OCI-LY3 (cell line): ENCODE measurements around the gene OPCML.

ENCODE experiments used
- H2AFZ ChIP-seq: fragments of 200-600, 300-600 bp; shearing (Covaris generic); 2 replicates; pipeline ENCODE4 v1.6.0; 2014; ENCODE audit warnings: antibody characterized with exemption, low read depth, low read length
- H3K27ac ChIP-seq: fragments of 200-600, 300-600 bp; sonication (generic); 2 replicates; pipeline ENCODE4 v1.5.1; 2014; ENCODE audit warnings: mild to moderate bottlenecking, low read length, moderate library complexity, mixed read lengths
- H3K27me3 ChIP-seq: fragments of 200-600, 300-600 bp; sonication (generic); 2 replicates; pipeline ENCODE4 v1.6.1; 2014; ENCODE audit warnings: low read depth, low read length, mixed read lengths
- H3K36me3 ChIP-seq: fragments of 200-600, 300-600 bp; sonication (generic); replicated peaks from 2 replicates; pipeline ENCODE3; 2014; ENCODE audit warnings: low read depth, low read length, mixed read lengths
- H3K4me1 ChIP-seq: fragments of 300-600, 200-600 bp; sonication (generic); 2 replicates; pipeline ENCODE4 v1.6.1; 2014; ENCODE audit warnings: low read length, mixed read lengths
- H3K4me2 ChIP-seq: fragments of 200-600, 300-600 bp; sonication (generic); 2 replicates; pipeline ENCODE4 v1.6.1; 2014; ENCODE audit warnings: low read length, mixed read lengths
- H3K4me3 ChIP-seq: fragments of 300-600, 200-600 bp; sonication (generic); 2 replicates; pipeline ENCODE4 v1.5.1; 2014; ENCODE audit warnings: antibody characterized with exemption, mild to moderate bottlenecking, low read length, moderate library complexity
- H3K79me2 ChIP-seq: fragments of 300-600, 200-600 bp; shearing (Covaris generic); 2 replicates; pipeline ENCODE4 v1.6.1; 2014; ENCODE audit warnings: mild to moderate bottlenecking, low read length, mixed read lengths
- H3K9ac ChIP-seq: fragments of 300-600, 200-600 bp; shearing (Covaris generic); 2 replicates; pipeline ENCODE4 v1.6.0; 2014; ENCODE audit warnings: mild to moderate bottlenecking, low read length, moderate library complexity
- H3K9me3 ChIP-seq: fragments of 200-600, 300-600 bp; shearing (Covaris generic); 2 replicates; pipeline ENCODE4 v1.6.1; 2014; ENCODE audit warnings: low read length, mixed read lengths; ENCODE audit not compliant: insufficient read depth
- H4K20me1 ChIP-seq: fragments of 200-600, 300-600 bp; sonication (generic); 2 replicates; pipeline ENCODE4 v1.6.1; 2016; ENCODE audit warnings: low read length, mixed read lengths; ENCODE audit not compliant: insufficient read depth
- EZH2phosphoT487 ChIP-seq: fragments of 200-600 bp; shearing (Covaris generic); IDR thresholded peaks from 2 replicates; pipeline ENCODE4 v1.6.1; 2018; ENCODE audit warnings: antibody characterized with exemption, mixed run types, low read depth
- TF ChIP-seq, protein P1 (sequence below): fragments of 200-600, 300-600 bp; sonication (generic); IDR thresholded peaks from 2 replicates; pipeline ENCODE4 v1.5.1; 2014; ENCODE audit warnings: antibody characterized with exemption, low read length, low read depth

OPCML gene

DNA sequence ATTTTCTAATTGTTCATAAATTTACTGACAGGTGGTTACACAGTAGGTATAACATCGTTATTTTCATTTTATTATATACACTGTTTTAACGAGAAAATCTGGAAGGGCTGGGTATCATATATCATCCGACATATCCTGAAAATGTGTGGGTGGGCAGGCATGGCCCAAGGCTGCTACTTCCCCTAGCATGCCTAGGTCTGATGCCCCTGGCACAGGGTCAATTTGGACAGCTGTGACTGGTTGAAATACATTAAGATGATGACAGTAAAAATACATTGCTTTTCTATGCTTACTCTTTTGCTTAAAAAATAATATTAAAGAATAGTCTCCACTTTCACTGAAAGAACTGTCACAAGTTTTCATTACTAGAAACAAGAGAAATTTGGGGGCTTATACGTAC, 908.8 kb downstream of the OPCML start:
- H3K27ac ChIP-seq = no peak overlapping the region
- no peaks in the 10 kb centered on the region for H4K20me1 ChIP-seq
- H3K27me3 ChIP-seq = no peaks in the 10 kb centered on the region
- H2AFZ ChIP-seq = no peak overlapping the region
- no peaks in the 10 kb centered on the region for H3K79me2 ChIP-seq
- no peak overlapping the region for H3K4me2 ChIP-seq
- H3K9me3 ChIP-seq = no peaks in the 10 kb centered on the region
- TF ChIP-seq, protein P1, sequence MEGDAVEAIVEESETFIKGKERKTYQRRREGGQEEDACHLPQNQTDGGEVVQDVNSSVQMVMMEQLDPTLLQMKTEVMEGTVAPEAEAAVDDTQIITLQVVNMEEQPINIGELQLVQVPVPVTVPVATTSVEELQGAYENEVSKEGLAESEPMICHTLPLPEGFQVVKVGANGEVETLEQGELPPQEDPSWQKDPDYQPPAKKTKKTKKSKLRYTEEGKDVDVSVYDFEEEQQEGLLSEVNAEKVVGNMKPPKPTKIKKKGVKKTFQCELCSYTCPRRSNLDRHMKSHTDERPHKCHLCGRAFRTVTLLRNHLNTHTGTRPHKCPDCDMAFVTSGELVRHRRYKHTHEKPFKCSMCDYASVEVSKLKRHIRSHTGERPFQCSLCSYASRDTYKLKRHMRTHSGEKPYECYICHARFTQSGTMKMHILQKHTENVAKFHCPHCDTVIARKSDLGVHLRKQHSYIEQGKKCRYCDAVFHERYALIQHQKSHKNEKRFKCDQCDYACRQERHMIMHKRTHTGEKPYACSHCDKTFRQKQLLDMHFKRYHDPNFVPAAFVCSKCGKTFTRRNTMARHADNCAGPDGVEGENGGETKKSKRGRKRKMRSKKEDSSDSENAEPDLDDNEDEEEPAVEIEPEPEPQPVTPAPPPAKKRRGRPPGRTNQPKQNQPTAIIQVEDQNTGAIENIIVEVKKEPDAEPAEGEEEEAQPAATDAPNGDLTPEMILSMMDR = no peak
- TF ChIP-seq EZH2phosphoT487 = no peak
- no peaks in the 10 kb centered on the region for H3K36me3 ChIP-seq
- no peaks in the 10 kb centered on the region for H3K4me1 ChIP-seq
- no peak overlapping the region for H3K4me3 ChIP-seq
- no peak overlapping the region for H3K9ac ChIP-seq

- no peak overlapping the region for H3K27ac ChIP-seq
- no peaks in the 10 kb centered on the region for H3K27me3 ChIP-seq
- no peaks in the 10 kb centered on the region for H3K79me2 ChIP-seq
- H2AFZ ChIP-seq = no peak overlapping the region
- H3K4me2 ChIP-seq = no peak overlapping the region
- H4K20me1 ChIP-seq = no peaks in the 10 kb centered on the region
- no peaks in the 10 kb centered on the region for H3K36me3 ChIP-seq
- no peak overlapping the region for H3K4me3 ChIP-seq
- H3K4me1 ChIP-seq = no peaks in the 10 kb centered on the region
- H3K9me3 ChIP-seq = no peaks in the 10 kb centered on the region
- H3K9ac ChIP-seq = no peak overlapping the region
- TF ChIP-seq, protein P1 = no peak
- TF ChIP-seq EZH2phosphoT487 = no peak
Measured at GRCh38 chr11:132621976-132622580, 910.2 kb downstream of the OPCML start.

- Histone ChIP-seq H3K36me3 (no peaks in the 10 kb centered on the region), H3K27me3 (no peaks in the 10 kb centered on the region), H3K4me3 (no peak overlapping the region), H3K9me3 (no peaks in the 10 kb centered on the region), H3K4me2 (no peak overlapping the region), H4K20me1 (no peaks in the 10 kb centered on the region), H3K79me2 (no peaks in the 10 kb centered on the region), H3K4me1 (no peaks in the 10 kb centered on the region), H3K27ac (no peak overlapping the region), H3K9ac (no peak overlapping the region), H2AFZ (no peak overlapping the region)
- TF ChIP-seq, protein P1 = no peak
- TF ChIP-seq EZH2phosphoT487 = no peak
Measured at GRCh38 chr11:132620423-132620822, 911.9 kb downstream of the OPCML start.

- H3K4me2 ChIP-seq = no peak overlapping the region
Measured at GRCh38 chr11:132610791-132611190, 921.5 kb downstream of the OPCML start.

More at GRCh38 chr11:132610791-132611190, 921.5 kb downstream of the OPCML start:
- no peaks in the 10 kb centered on the region for H4K20me1 ChIP-seq
- H3K4me1 ChIP-seq = no peaks in the 10 kb centered on the region
- no peak overlapping the region for H3K27ac ChIP-seq
- no peak overlapping the region for H3K4me3 ChIP-seq
- H3K79me2 ChIP-seq = no peaks in the 10 kb centered on the region
- H3K27me3 ChIP-seq = no peaks in the 10 kb centered on the region
- no peaks in the 10 kb centered on the region for H3K36me3 ChIP-seq
- H2AFZ ChIP-seq = no peak overlapping the region
- no peaks in the 10 kb centered on the region for H3K9me3 ChIP-seq
- H3K9ac ChIP-seq = no peak overlapping the region
- TF ChIP-seq, protein P1 = no peak
- TF ChIP-seq EZH2phosphoT487 = no peak
